GM21526 (cell line): Measurements from ENCODE around the gene RIN3.

Source experiments
- ATAC-seq: cut with Tn5 transposase; IDR thresholded peaks from one replicate; pipeline ENCODE4 v1.9.1; 2021; ENCODE audit warnings: moderate library complexity; ENCODE audit not compliant: unreplicated experiment, low FRiP score

The RIN3 gene

GRCh38 chr14:92513204-92513965 lies at the start of gene RIN3:
TSS of gene RIN3 (plus strand) at chr14:92513781. CDS start at chr14:92513933, 152 bp downstream.
- no peak for ATAC-seq

- no peak for ATAC-seq
These were observed 49.4 kb upstream of the RIN3 start for GRCh38 chr14:92464156-92464555.

- no peak for ATAC-seq
These were observed 48.9 kb upstream of the RIN3 start for GRCh38 chr14:92464716-92465115.

GRCh38 chr14:92465353-92466055 lies 48.1 kb upstream of the RIN3 start:
- ATAC-seq: no peak

- ATAC-seq: no peak
These were observed 47.5 kb upstream of the RIN3 start for GRCh38 chr14:92466059-92466458.

- ATAC-seq: no peak
These were observed 44.1 kb upstream of the RIN3 start for GRCh38 chr14:92469515-92469914.

GRCh38 chr14:92470215-92470614 lies 43.4 kb upstream of the RIN3 start:
- ATAC-seq: no peak

- ATAC-seq: no peak
These were observed 42.8 kb upstream of the RIN3 start for GRCh38 chr14:92470811-92471210.

- no peak for ATAC-seq
These were observed 41.7 kb upstream of the RIN3 start for GRCh38 chr14:92471919-92472318.

- no peak for ATAC-seq
These were observed 40.7 kb upstream of the RIN3 start for GRCh38 chr14:92472860-92473259.

- no peak for ATAC-seq
These were observed 40.2 kb upstream of the RIN3 start for GRCh38 chr14:92473261-92473968.

- no peak for ATAC-seq
These were observed 39.5 kb upstream of the RIN3 start for GRCh38 chr14:92473969-92474535.

GRCh38 chr14:92475037-92475436 lies 38.5 kb upstream of the RIN3 start:
- no peak for ATAC-seq

- no peak for ATAC-seq
These were observed 38.0 kb upstream of the RIN3 start for GRCh38 chr14:92475451-92476187.

GRCh38 chr14:92480856-92481255 lies 32.7 kb upstream of the RIN3 start:
- no peak for ATAC-seq

GRCh38 chr14:92481386-92481785 lies 32.2 kb upstream of the RIN3 start:
- ATAC-seq: no peak

- no peak for ATAC-seq
These were observed 31.6 kb upstream of the RIN3 start for GRCh38 chr14:92481811-92482555.

- no peak for ATAC-seq
These were observed 30.8 kb upstream of the RIN3 start for GRCh38 chr14:92482621-92483319.
